Endothelial cell of umbilical vein (primary cell): Measurements from ENCODE around the gene PLD1. TPM values are rescaled to one million over a fixed set of nuclear protein-coding genes. Genes with fewer than 3 reads are reported as not detected.

ENCODE experiments used
- BruUV-seq: library from RNA; stranded (reverse); fragments of 400-500 nt; replicated peaks from 2 replicates; lab custom pipeline; 2021; lab: Mats Ljungman, UMichigan
- CTCF ChIA-PET: fragments of 300-600, 350-600 bp; sonication (Branson Sonifier 250); formaldehyde crosslinking; loops from one replicate; lab custom pipeline; 2021; ENCODE audit warnings: antibody characterized with exemption, inconsistent platforms; lab: Charles Lee
- POLR2A ChIA-PET: fragments of 300-600, 350-600 bp; sonication (Branson Sonifier 250); formaldehyde crosslinking; loops from one replicate; lab custom pipeline; 2021; ENCODE audit warnings: antibody characterized with exemption, inconsistent platforms; lab: Charles Lee
- DNase-seq: peaks from one replicate; pipeline ENCODE4 v3.0.0-alpha.2; 2011; ENCODE audit warnings: low read depth, low spot score
- FAIRE-seq: peaks from 2 replicates; lab custom pipeline; 2011; peaks lifted over from hg19 to GRCh38; lab: Jason Lieb, UNC
- H2AFZ ChIP-seq: 2 replicates; pipeline ENCODE4 v1.6.0; 2012; ENCODE audit warnings: low read depth, low read length, control low read depth, inconsistent platforms
- H3K27ac ChIP-seq: 2 replicates; pipeline ENCODE4 v1.5.1; 2011; ENCODE audit warnings: low read depth, mild to moderate bottlenecking, control low read depth, low read length, moderate library complexity; ENCODE audit not compliant: insufficient read depth
- H3K27me3 ChIP-seq, 2 experiments: 2 replicates each; pipeline versions ENCODE4 v1.6.0 to v1.6.1; 2011; ENCODE audit warnings: low read length in 2 of 2, mixed read lengths in 1 of 2; ENCODE audit not compliant: control insufficient read depth in 2 of 2, insufficient read depth in 2 of 2
- H3K36me3 ChIP-seq, 2 experiments: 2 replicates in 1 of 2; 3 replicates in 1 of 2; pipeline ENCODE4 v1.5.1; 2011; ENCODE audit warnings: low read length in 2 of 2, mild to moderate bottlenecking in 1 of 2, moderate library complexity in 1 of 2; ENCODE audit not compliant: control insufficient read depth in 2 of 2, insufficient read depth in 2 of 2; ENCODE audit errors: extremely low read depth in 1 of 2
- H3K4me1 ChIP-seq: 3 replicates; pipeline ENCODE4 v1.5.1; 2011; ENCODE audit warnings: mild to moderate bottlenecking, low read length; ENCODE audit not compliant: control insufficient read depth, insufficient read depth; ENCODE audit errors: extremely low read depth
- H3K4me2 ChIP-seq: 2 replicates; pipeline ENCODE4 v1.6.1; 2011; ENCODE audit warnings: low read length, control low read depth, mixed read lengths; ENCODE audit not compliant: insufficient read depth
- H3K4me3 ChIP-seq, 3 experiments: fragments of 200-600 bp in 1 of 3; sonication (generic), shearing (Covaris generic) in 1 of 3; replicated peaks in 1 of 3; 2 replicates each; pipeline ENCODE4 v1.5.1; 2011 to 2016; ENCODE audit warnings: control low read depth in 3 of 3, low read length in 3 of 3, mild to moderate bottlenecking in 2 of 3, inconsistent platforms in 1 of 3, low read depth in 1 of 3, moderate library complexity in 1 of 3; ENCODE audit not compliant: insufficient read depth in 1 of 3
- H3K79me2 ChIP-seq: 2 replicates; pipeline ENCODE4 v1.6.0; 2012; ENCODE audit warnings: low read length, inconsistent platforms; ENCODE audit not compliant: control insufficient read depth, insufficient read depth
- H3K9ac ChIP-seq: replicated peaks from 2 replicates; pipeline ENCODE3; 2011; ENCODE audit warnings: low read length, control low read depth; ENCODE audit not compliant: insufficient read depth; ENCODE audit errors: extremely low read depth
- H3K9me1 ChIP-seq: replicated peaks from 3 replicates; pipeline ENCODE4 v1.6.0; 2011; ENCODE audit warnings: mild to moderate bottlenecking, low read length; ENCODE audit not compliant: control insufficient read depth, insufficient read depth; ENCODE audit errors: extremely low read depth
- H3K9me3 ChIP-seq: replicated peaks from 2 replicates; pipeline ENCODE4 v1.5.1; 2012; ENCODE audit warnings: low read length, inconsistent platforms; ENCODE audit not compliant: control insufficient read depth, insufficient read depth
- H4K20me1 ChIP-seq: replicated peaks from 2 replicates; pipeline ENCODE3; 2011; ENCODE audit warnings: mild to moderate bottlenecking, low read length; ENCODE audit not compliant: control insufficient read depth, insufficient read depth; ENCODE audit errors: extremely low read depth
- CTCF ChIP-seq, 2 donors: IDR thresholded peaks; 1 replicate in 1 of 2; 2 replicates in 1 of 2; pipeline ENCODE4 v1.5.1; 2011; ENCODE audit warnings: low read length in 2 of 2, mild to moderate bottlenecking in 2 of 2, moderate library complexity in 2 of 2, control low read depth in 1 of 2, inconsistent platforms in 1 of 2, low read depth in 1 of 2; ENCODE audit not compliant: insufficient read depth in 1 of 2; ENCODE audit errors: extremely low read depth in 1 of 2
- EZH2 ChIP-seq: IDR thresholded peaks from 2 replicates; pipeline ENCODE4 v1.6.1; 2012; ENCODE audit warnings: borderline replicate concordance, low read depth, mild to moderate bottlenecking, moderate library complexity, low read length, inconsistent platforms; ENCODE audit not compliant: severe bottlenecking
- FOS ChIP-seq: IDR thresholded peaks from 2 replicates; pipeline ENCODE4 v1.6.1; 2011; ENCODE audit warnings: mild to moderate bottlenecking, low read length, moderate library complexity, borderline replicate concordance; ENCODE audit not compliant: insufficient read depth
- GATA2 ChIP-seq: IDR thresholded peaks from 2 replicates; pipeline ENCODE4 v1.7.0; 2011; ENCODE audit warnings: low read depth, mild to moderate bottlenecking, moderate library complexity, mixed read lengths, low read length; ENCODE audit not compliant: insufficient read length, insufficient read depth
- JUN ChIP-seq: IDR thresholded peaks from 2 replicates; pipeline ENCODE4 v1.6.1; 2011; ENCODE audit warnings: borderline replicate concordance, low read depth; ENCODE audit not compliant: insufficient read length, insufficient read depth
- MAX ChIP-seq: IDR thresholded peaks from 2 replicates; pipeline ENCODE4 v1.6.1; 2011; ENCODE audit not compliant: insufficient read depth, insufficient read length
- MYC ChIP-seq: IDR thresholded peaks from one replicate; pipeline ENCODE4 v1.6.1; 2011; ENCODE audit warnings: mild to moderate bottlenecking, low read depth, low read length
- POLR2A ChIP-seq: IDR thresholded peaks from 2 replicates; pipeline ENCODE4 v1.6.1; 2012; ENCODE audit warnings: low read depth, mild to moderate bottlenecking, control low read depth, low read length
- POLR2AphosphoS5 ChIP-seq: IDR thresholded peaks from 2 replicates; pipeline ENCODE4 v1.6.1; 2012; ENCODE audit warnings: low read depth, mild to moderate bottlenecking, control low read depth, low read length, moderate library complexity; ENCODE audit not compliant: insufficient read depth
- dilution Hi-C: fragments of 300-500 bp; cut with MboI; formaldehyde crosslinking; loops from one replicate; pipeline ENCODE4 v1.15.0; 2019; ENCODE audit warnings: low sequenced_read_pairs; ENCODE audit not compliant: extremely low pct_ligation_motif_present
- intact Hi-C: fragments of 100-400 bp; cut with micrococcal nuclease; formaldehyde crosslinking; loops from one replicate; pipeline ENCODE4 v1.10.0; 2022
- polyA plus RNA-seq, 4 experiments: library from polyadenylated mRNA; depleted of rRNA in 3 of 4; stranded (reverse) in 3 of 4; unstranded in 1 of 4; fragments of >200 nt; gene quantifications; 2 replicates each; pipeline versions ENCODE4 v1.2.1 to v1.2.3, GENCODE V29; 2011 to 2012; ENCODE audit warnings: missing spikeins in 1 of 4
- total RNA-seq: library from RNA; stranded (reverse); gene quantifications from 2 replicates; pipeline ENCODE4 v1.2.3, GENCODE V29; 2021

The PLD1 gene
- total and polyA plus RNA-seq, 2 donors (not counting 3 experiments of a cell fraction or from before 2014, with no cell fraction given), result 42.0 to 108 TPM

- no TSS peak for BruUV-seq
- H3K4me3 ChIP-seq, result no peak overlapping the region
- no peaks in the 10 kb centered on the region for H3K9me3 ChIP-seq
- H3K4me1 ChIP-seq, result no peaks in the 10 kb centered on the region
- H3K4me2 ChIP-seq, result no peak overlapping the region
- H4K20me1 ChIP-seq, result no peaks in the 10 kb centered on the region
- no peaks in the 10 kb centered on the region for H3K27me3 ChIP-seq
- H3K36me3 ChIP-seq, result peaks cover 8 to 23% of the 10 kb centered on the region in 2 experiments
- H3K9ac ChIP-seq, result no peak overlapping the region
- no peak overlapping the region for H3K27ac ChIP-seq
- DNase-seq (no peak), FAIRE-seq (peak; percentile 21)
- ChIA-PET POLR2A (no interaction called here), CTCF (no interaction called here)
- intact Hi-C loops, result no loop called here
- dilution Hi-C loops, result no loop called here
- H3K9me1 ChIP-seq, result no peaks in the 10 kb centered on the region
- no peak for TF ChIP-seq GATA2
- no peak for TF ChIP-seq JUN
- no peak for TF ChIP-seq MYC
- TF ChIP-seq FOS, result no peak
- no peak for TF ChIP-seq MAX
- TF ChIP-seq EZH2, result no peak
- TF ChIP-seq POLR2A, result no peak
- no peak for TF ChIP-seq POLR2AphosphoS5
- TF ChIP-seq CTCF (IDR thresholded peaks at IDR 0.05; ENCODE audit: extremely low read depth in 1 of 2, insufficient read depth in 1 of 2, low read depth in 1 of 2, low read length in 2 of 2), result no peak
- no peaks in the 10 kb centered on the region for H3K79me2 ChIP-seq
- no peak overlapping the region for H2AFZ ChIP-seq
Observed at GRCh38 chr3:171663805-171664204, 146.5 kb downstream of the PLD1 start.
